SK-N-DZ (cell line): ENCODE measurements around the gene GPR82.
"Not testable (repeated sequence)": the region's sequence is repeated elsewhere in the genome, so short reads cannot be mapped to it uniquely, and the experiment has no call there.

Source experiments
- DNase-seq: peaks from one replicate; pipeline ENCODE4 v3.0.0-alpha.2; 2015; ENCODE audit warnings: low spot score

GPR82 gene

DNA sequence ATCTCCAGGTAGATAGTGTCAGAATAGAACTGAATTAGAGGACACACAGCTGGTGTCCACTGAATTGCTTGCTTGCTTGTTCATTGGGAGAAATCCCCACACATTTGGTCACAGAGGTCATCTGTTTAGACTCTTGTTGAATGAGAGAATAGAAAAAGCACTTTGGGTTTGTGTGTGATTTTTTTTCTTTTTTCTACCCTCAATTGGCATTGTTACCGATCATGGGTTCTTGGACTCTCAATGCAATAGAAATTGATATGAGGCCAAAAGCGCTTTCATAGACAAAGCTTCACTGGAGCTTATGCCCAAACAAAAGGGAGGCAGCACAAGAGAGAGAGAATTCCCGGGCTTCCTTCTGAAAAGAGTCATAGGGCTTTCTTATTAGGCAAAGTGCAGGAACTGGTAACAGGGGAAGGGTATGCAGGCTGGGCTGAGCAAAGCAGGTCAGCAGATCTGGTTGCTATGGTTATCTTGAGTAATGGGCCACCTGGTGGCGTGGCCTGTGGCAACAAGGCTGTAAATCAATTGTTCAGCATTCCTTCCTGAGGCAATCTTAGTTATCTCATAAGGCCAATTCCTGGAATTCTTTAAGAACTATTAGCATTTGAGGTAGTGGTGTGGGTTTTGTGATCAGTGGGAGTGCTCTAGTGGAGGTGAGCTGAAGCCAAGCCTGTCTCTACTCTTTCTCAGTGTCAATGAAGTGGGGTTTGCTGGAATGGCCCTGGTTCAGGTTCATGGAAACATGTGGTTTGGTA lies 5.3 kb upstream of the GPR82 start:
- DNase-seq: no peak

DNA sequence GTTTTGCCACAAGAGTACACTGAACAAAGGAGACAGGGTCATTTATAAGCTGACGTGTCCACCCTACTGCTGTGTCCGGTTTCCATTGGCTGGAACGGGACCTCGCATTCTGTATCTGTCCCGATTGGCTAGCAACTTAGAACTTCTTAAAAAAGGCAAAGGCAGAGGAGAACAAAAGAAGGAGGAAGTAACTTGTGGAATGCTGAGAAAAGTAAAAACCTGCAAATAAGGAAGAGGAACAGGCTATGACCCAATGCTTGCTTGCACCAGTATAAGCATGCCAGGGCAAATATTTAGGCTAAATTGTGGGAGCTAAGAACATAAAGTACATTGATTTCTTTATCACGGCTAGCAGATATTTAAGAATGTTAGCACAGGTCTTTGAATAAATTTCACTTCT lies 4.4 kb upstream of the GPR82 start:
- not testable (repeated sequence) for DNase-seq

GRCh38 chrX:41720125-41720779 lies 3.7 kb upstream of the GPR82 start:
- DNase-seq: no peak

DNA sequence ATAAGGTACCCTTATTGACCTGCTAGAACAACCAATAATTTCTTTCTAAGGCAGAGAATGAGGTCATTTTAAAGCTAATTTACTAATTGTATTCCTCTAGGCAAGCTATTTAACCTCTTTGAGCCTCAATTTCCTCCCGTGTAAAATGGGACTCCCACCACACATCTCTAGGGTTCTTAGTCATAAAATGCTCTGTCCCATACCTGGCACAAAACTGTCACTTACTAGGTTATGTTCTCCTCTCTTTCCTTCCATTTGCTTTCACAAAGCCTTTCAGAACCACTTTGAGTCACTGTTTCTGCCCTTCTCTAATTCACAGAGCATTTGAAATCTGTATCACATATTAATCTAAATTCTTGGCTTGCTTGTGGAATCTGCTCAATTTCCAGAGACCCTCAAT lies 2.4 kb upstream of the GPR82 start:
- DNase-seq: no peak

GRCh38 chrX:41722214-41722613 lies 1.8 kb upstream of the GPR82 start:
- no peak for DNase-seq

GRCh38 chrX:41722816-41723618 lies 964 bp upstream of the GPR82 start:
- DNase-seq: no peak

- DNase-seq: no peak
Measured at GRCh38 chrX:41728125-41728524, 4.1 kb downstream of the GPR82 start.

- DNase-seq: no peak
Measured at GRCh38 chrX:41730081-41730480, 6.1 kb downstream of the GPR82 start.

- DNase-seq: no peak
Measured at GRCh38 chrX:41732260-41732659, 8.3 kb downstream of the GPR82 start.

GRCh38 chrX:41733939-41734338 lies 10.0 kb downstream of the GPR82 start:
- no peak for DNase-seq

DNA sequence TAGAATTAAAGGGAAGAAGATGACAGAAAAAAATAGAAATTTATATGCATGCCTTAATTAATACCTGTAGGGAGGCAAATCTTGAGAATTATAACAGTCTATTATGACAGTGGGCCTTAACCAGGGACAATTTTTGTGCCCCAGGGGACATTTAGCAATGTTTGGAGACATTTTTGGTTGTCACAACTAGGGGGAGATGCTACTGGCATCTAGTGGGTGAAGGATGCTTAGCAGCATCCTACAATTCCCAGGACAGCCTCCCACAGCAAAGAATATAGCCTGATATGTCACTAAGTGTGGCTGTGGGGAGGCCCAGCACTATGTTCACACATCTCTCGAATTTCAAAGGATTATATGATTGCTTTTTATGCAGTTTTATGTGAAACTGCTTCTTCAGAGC lies 10.5 kb downstream of the GPR82 start:
- peak; percentile 3 for DNase-seq

- no peak for DNase-seq
Measured at GRCh38 chrX:41737065-41737464, 13.1 kb downstream of the GPR82 start.

- DNase-seq: no peak
Measured at GRCh38 chrX:41739871-41740270, 15.9 kb downstream of the GPR82 start.

- no peak for DNase-seq
Measured at GRCh38 chrX:41750716-41751115, 26.7 kb downstream of the GPR82 start.

DNA sequence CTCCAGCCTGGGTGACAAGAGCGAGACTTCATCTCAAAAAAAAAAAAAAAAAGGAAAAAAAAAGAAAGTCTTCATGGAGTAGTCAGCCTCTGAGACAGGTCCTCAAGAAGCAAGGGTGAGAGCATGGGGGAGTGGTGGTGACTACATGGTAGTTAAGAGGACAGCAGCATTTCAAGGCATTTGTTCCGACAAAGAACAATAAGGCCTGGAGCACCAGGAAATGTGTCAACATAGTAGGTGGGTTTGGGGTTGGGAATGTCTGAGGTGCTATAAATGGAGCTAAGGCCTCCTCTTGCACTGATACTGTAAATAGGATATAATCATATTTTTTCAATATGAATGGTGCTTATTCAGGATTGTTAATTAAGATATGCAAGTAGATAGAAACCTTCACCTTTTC lies 34.4 kb downstream of the GPR82 start:
- no peak for DNase-seq

GRCh38 chrX:41759817-41760216 lies 35.8 kb downstream of the GPR82 start:
- no peak for DNase-seq

- DNase-seq: no peak
Measured at GRCh38 chrX:41761169-41761568, 37.2 kb downstream of the GPR82 start.

GRCh38 chrX:41761702-41762101 lies 37.7 kb downstream of the GPR82 start:
- DNase-seq: no peak

DNA sequence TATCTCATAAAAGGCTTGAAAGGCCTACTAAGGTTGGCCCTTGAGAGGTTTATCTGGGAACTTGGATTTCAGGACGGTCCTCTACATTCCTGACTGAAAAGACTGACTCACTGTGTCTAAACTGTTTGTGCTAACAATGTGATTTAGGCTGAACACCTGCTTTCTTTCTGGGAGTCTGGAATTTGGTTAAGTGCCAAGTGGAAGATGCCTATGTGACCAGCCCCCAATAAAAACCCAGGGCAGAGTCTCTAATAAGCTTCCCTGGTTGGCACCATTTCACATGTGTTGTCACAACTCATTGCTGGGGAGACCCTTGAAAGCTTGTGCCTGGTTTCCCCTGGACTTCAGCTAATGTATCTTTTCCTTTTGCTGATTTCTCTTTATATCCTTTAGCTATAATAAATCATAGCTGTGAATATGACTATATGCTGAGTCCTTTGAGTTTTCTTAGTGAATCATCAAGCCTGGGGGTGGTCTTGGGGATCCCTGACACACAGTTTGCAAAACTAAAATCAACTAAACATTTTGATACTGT lies 55.1 kb downstream of the GPR82 start:
- no peak for DNase-seq
